HG02973 (cell line): Measurements from ENCODE around the gene BRF1.

ENCODE experiments used
- ATAC-seq: cut with Tn5 transposase; IDR thresholded peaks from one replicate; pipeline ENCODE4 v1.9.1; 2021; ENCODE audit warnings: moderate library complexity; ENCODE audit not compliant: unreplicated experiment

The BRF1 gene

GRCh38 chr14:105165134-105165704 is 135.6 kb downstream of the BRF1 start:
- ATAC-seq = no peak

GRCh38 chr14:105163040-105163742 is 137.6 kb downstream of the BRF1 start:
- no peak for ATAC-seq

GRCh38 chr14:105162669-105162979 is 138.2 kb downstream of the BRF1 start:
- ATAC-seq = no peak

GRCh38 chr14:105161964-105162668 is 138.7 kb downstream of the BRF1 start:
- peak; percentile 67 for ATAC-seq

GRCh38 chr14:105161309-105161708 is 139.5 kb downstream of the BRF1 start:
- no peak for ATAC-seq

GRCh38 chr14:105160776-105161175 is 140.0 kb downstream of the BRF1 start:
- ATAC-seq = no peak

- no peak for ATAC-seq
Measured at GRCh38 chr14:105159344-105159743, 141.5 kb downstream of the BRF1 start.
